ENCODE data around the gene CTXN3.

GRCh38 chr5:127686424-127686823 is 37.5 kb downstream of the CTXN3 start:
- no peak for TF ChIP-seq SIN3A (IDR thresholded peaks at IDR 0.05; ENCODE audit: borderline replicate concordance, insufficient read depth, low read depth, low read length)
- TF ChIP-seq CTCF (IDR thresholded peaks at IDR 0.05), result no peak
- TF ChIP-seq POLR2AphosphoS5 (IDR thresholded peaks at IDR 0.05; ENCODE audit: low read depth, low read length), result no peak
- no peak for TF ChIP-seq REST (IDR thresholded peaks at IDR 0.05; ENCODE audit: insufficient read depth in 1 of 2, low read depth in 2 of 2, low read length in 1 of 2)

All from Panc1 (cell line).